ENCODE data around the gene BSG. TPM values are rescaled to one million over a fixed set of nuclear protein-coding genes. Genes with fewer than 3 reads are reported as not detected.
A peak's percentile ranks its signal among the peaks of the same experiment; 100 is the strongest.

Gene BSG
- polyA plus RNA-seq, 1 experiment: 404 TPM

GRCh38 chr19:607301-608154 is 35.1 kb downstream of the BSG start:
- Histone ChIP-seq H3K9me3 (ENCODE audit: control insufficient read depth, insufficient read depth, low read length) (no peaks in the 10 kb centered on the region; the same call in 1 of the 2 replicates), H3K27me3 (ENCODE audit: control insufficient read depth, insufficient read depth, low read length) (no peaks in the 10 kb centered on the region), H3K4me3 (ENCODE audit: low read depth, low read length) (no peak overlapping the region), H3K27ac (ENCODE audit: low read depth, low read length) (no peak overlapping the region)
- ChIA-PET POLR2A (no interaction called here), CTCF (no interaction called here)
- TF ChIP-seq CTCF (IDR thresholded peaks at IDR 0.05; ENCODE audit: low read depth, low read length): no peak
- DNase-seq (ENCODE audit: low read depth, low spot score): no peak

- POLR2A ChIA-PET: no interaction called here
- Histone ChIP-seq H3K9me3 (ENCODE audit: control insufficient read depth, insufficient read depth, low read length) (no peaks in the 10 kb centered on the region; the same call in 1 of the 2 replicates), H3K27me3 (ENCODE audit: control insufficient read depth, insufficient read depth, low read length) (no peaks in the 10 kb centered on the region), H3K27ac (ENCODE audit: low read depth, low read length) (no peak overlapping the region), H3K4me3 (ENCODE audit: low read depth, low read length) (no peak overlapping the region)
- DNase-seq (ENCODE audit: low read depth, low spot score): no peak
- TF ChIP-seq CTCF (IDR thresholded peaks at IDR 0.05; ENCODE audit: low read depth, low read length): no peak
- CTCF ChIA-PET: no interaction called here
Observed at GRCh38 chr19:608155-609003, 36.0 kb downstream of the BSG start.

- Histone ChIP-seq H3K9me3 (ENCODE audit: control insufficient read depth, insufficient read depth, low read length) (no peaks in the 10 kb centered on the region; the same call in 1 of the 2 replicates), H3K4me3 (ENCODE audit: low read depth, low read length) (no peak overlapping the region), H3K27me3 (ENCODE audit: control insufficient read depth, insufficient read depth, low read length) (no peaks in the 10 kb centered on the region), H3K27ac (ENCODE audit: low read depth, low read length) (no peak overlapping the region)
- DNase-seq (ENCODE audit: low read depth, low spot score): no peak
- ChIA-PET CTCF (no interaction called here), POLR2A (no interaction called here)
- TF ChIP-seq CTCF (IDR thresholded peaks at IDR 0.05; ENCODE audit: low read depth, low read length): no peak
Observed at GRCh38 chr19:609004-609346, 36.6 kb downstream of the BSG start.

- TF ChIP-seq CTCF (IDR thresholded peaks at IDR 0.05; ENCODE audit: low read depth, low read length): no peak
- Histone ChIP-seq H3K9me3 (ENCODE audit: control insufficient read depth, insufficient read depth, low read length) (no peaks in the 10 kb centered on the region; the same call in 1 of the 2 replicates), H3K27ac (ENCODE audit: low read depth, low read length) (peak overlapping the region; percentile 87), H3K27me3 (ENCODE audit: control insufficient read depth, insufficient read depth, low read length) (no peaks in the 10 kb centered on the region), H3K4me3 (ENCODE audit: low read depth, low read length) (no peak overlapping the region)
- POLR2A ChIA-PET: no interaction called here
- CTCF ChIA-PET: no interaction called here
- DNase-seq (ENCODE audit: low read depth, low spot score): no peak
Observed at GRCh38 chr19:610071-610800, 37.8 kb downstream of the BSG start.
